WERI-Rb-1 (cell line): ENCODE data around the gene PKIB.

ENCODE experiments used
- DNase-seq: peaks from one replicate; pipeline ENCODE4 v3.0.0-alpha.2; 2020
- H3K27ac ChIP-seq: fragments of 250-450 bp; sonication (Bioruptor Pico); 2 replicates; pipeline ENCODE4 v1.5.1; 2020; ENCODE audit warnings: mild to moderate bottlenecking, moderate library complexity
- H3K27me3 ChIP-seq: fragments of 250-450 bp; sonication (Bioruptor Pico); 2 replicates; pipeline ENCODE4 v1.5.1; 2021; ENCODE audit warnings: mild to moderate bottlenecking, low read depth, moderate library complexity; ENCODE audit not compliant: insufficient read depth, severe bottlenecking
- H3K36me3 ChIP-seq: fragments of 250-450 bp; sonication (Bioruptor Pico); 2 replicates; pipeline ENCODE4 v1.5.1; 2020; ENCODE audit warnings: mild to moderate bottlenecking, moderate library complexity
- H3K4me3 ChIP-seq: 2 replicates; pipeline ENCODE4 v1.5.1; 2011; ENCODE audit warnings: low read depth, mild to moderate bottlenecking, control low read depth, low read length
- H3K9me3 ChIP-seq: fragments of 250-450 bp; sonication (Bioruptor Pico); 2 replicates; pipeline ENCODE4 v1.5.1; 2021; ENCODE audit warnings: mild to moderate bottlenecking, moderate library complexity; ENCODE audit not compliant: severe bottlenecking
- TF ChIP-seq, protein P1 (sequence below): IDR thresholded peaks from 2 replicates; pipeline ENCODE4 v1.5.1; 2011; ENCODE audit warnings: low read depth, mild to moderate bottlenecking, control low read depth, inconsistent platforms, low read length

PKIB gene

DNA sequence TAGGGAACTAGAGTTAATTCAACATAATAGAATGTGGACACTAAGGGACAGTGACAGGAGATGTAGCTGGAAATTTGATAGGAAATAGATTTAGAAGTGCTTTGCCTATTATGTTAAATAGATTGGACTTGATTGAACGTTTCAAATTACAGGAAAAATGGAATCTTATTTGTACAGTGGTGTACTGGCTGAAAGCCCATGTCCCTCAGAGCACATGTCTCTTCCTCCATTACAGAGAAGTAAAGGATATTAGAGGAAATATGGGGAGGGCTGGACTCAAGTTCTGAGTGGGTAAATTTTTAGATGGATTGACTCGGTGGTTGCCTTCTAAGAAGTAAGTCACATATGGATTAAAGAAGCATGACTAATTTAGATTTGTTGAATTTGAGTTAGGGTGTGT is 11.4 kb downstream of the PKIB start:
- H3K27me3 ChIP-seq: no peaks in the 10 kb centered on the region
- no peaks in the 10 kb centered on the region; the same call in 1 of the 2 replicates for H3K36me3 ChIP-seq
- DNase-seq: no peak
- TF ChIP-seq, protein P1, sequence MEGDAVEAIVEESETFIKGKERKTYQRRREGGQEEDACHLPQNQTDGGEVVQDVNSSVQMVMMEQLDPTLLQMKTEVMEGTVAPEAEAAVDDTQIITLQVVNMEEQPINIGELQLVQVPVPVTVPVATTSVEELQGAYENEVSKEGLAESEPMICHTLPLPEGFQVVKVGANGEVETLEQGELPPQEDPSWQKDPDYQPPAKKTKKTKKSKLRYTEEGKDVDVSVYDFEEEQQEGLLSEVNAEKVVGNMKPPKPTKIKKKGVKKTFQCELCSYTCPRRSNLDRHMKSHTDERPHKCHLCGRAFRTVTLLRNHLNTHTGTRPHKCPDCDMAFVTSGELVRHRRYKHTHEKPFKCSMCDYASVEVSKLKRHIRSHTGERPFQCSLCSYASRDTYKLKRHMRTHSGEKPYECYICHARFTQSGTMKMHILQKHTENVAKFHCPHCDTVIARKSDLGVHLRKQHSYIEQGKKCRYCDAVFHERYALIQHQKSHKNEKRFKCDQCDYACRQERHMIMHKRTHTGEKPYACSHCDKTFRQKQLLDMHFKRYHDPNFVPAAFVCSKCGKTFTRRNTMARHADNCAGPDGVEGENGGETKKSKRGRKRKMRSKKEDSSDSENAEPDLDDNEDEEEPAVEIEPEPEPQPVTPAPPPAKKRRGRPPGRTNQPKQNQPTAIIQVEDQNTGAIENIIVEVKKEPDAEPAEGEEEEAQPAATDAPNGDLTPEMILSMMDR: no peak
- H3K9me3 ChIP-seq: no peaks in the 10 kb centered on the region
- no peak overlapping the region for H3K4me3 ChIP-seq
- no peak overlapping the region; the same call in 1 of the 2 replicates for H3K27ac ChIP-seq

DNA sequence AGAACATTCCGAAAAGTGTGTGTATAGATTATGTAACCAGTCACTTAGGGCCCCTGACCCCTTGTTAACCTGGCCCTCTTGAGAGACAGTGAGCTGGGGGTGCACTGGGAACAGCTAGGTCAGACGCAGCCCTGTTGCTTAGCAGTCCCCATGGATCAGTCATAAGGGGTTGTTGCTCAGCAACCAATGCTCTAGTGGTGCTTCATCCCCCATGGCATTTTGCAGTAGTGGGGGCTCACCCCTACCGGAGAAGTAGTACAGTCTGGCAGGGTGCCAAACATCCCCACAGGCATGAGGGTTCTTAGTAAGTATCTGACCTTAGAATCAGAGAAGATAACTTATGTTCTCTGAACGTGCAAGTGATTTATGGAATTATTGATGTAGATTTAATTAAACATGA is 12.3 kb downstream of the PKIB start:
- H3K4me3 ChIP-seq: no peak overlapping the region
- no peak overlapping the region for H3K27ac ChIP-seq
- DNase-seq: no peak
- no peaks in the 10 kb centered on the region; the same call in 1 of the 2 replicates for H3K36me3 ChIP-seq
- H3K9me3 ChIP-seq: no peaks in the 10 kb centered on the region
- no peaks in the 10 kb centered on the region for H3K27me3 ChIP-seq
- TF ChIP-seq, protein P1: no peak

DNA sequence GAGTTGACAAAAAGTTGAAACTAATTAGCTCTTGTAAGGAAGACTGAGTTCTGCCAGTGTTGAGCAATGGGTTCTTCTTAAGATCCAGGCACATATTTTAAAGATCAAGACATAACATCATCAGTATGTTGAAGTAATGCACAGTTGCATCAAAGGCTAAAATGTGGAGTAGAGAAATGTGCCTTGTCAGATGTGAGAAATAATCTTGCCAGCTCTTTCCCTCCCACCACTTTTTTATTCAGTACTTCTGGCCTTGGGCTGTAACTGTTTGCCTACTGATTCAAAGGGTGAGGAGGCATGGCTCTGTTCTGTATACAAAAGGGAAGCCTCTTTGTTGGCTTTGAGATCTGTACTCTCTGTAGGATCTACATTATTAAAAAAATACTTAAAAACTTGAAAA is 13.1 kb downstream of the PKIB start:
- Histone ChIP-seq H3K9me3 (no peaks in the 10 kb centered on the region), H3K36me3 (no peaks in the 10 kb centered on the region; the same call in 1 of the 2 replicates), H3K27ac (no peak overlapping the region), H3K27me3 (no peaks in the 10 kb centered on the region), H3K4me3 (no peak overlapping the region)
- TF ChIP-seq, protein P1: no peak
- no peak for DNase-seq

DNA sequence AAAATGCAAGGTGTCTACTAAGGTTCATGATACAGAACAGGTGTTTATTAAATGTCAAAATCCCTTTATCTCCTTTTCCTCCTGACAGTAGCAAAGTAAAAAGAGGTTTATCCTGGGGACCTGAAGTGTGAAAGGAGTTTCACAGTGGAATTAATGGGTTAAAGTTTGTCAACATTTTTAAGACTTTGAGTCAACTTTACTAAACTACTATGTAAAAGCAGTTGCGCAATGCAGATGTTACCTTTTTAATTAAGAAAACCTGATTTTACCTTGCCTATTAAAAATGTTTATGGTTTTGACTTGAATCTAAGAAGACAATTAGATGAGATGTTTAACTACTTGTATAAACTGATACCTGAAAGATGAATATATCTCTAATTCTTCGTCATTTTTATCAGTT is 14.6 kb downstream of the PKIB start:
- Histone ChIP-seq H3K36me3 (no peaks in the 10 kb centered on the region; the same call in 1 of the 2 replicates), H3K9me3 (no peaks in the 10 kb centered on the region), H3K4me3 (no peak overlapping the region), H3K27ac (no peak overlapping the region), H3K27me3 (no peaks in the 10 kb centered on the region)
- no peak for DNase-seq
- TF ChIP-seq, protein P1: no peak

DNA sequence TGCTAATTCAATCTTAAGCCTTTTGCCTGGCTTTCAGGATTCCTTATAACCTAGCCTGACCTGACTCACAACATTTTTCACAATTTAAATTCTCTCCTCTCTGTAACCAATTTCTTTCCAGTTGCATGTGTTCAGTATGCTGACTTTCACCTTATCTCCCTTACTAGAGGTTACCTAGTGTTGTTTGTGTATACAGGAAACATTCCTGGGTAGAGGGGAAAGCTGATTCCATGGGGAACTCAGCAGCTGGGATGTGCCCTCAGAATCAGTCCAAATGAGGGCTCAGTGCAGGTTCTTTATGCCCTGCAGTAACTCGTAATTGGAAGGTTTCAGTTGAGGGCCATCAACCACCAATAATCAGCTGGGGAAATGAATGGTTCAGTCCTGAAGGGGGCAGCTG is 18.5 kb downstream of the PKIB start:
- peaks cover 4% of the 10 kb centered on the region for H3K36me3 ChIP-seq
- H3K27ac ChIP-seq: no peak overlapping the region
- no peak for DNase-seq
- H3K4me3 ChIP-seq: no peak overlapping the region
- H3K9me3 ChIP-seq: no peaks in the 10 kb centered on the region
- TF ChIP-seq, protein P1: no peak
- no peaks in the 10 kb centered on the region for H3K27me3 ChIP-seq

DNA sequence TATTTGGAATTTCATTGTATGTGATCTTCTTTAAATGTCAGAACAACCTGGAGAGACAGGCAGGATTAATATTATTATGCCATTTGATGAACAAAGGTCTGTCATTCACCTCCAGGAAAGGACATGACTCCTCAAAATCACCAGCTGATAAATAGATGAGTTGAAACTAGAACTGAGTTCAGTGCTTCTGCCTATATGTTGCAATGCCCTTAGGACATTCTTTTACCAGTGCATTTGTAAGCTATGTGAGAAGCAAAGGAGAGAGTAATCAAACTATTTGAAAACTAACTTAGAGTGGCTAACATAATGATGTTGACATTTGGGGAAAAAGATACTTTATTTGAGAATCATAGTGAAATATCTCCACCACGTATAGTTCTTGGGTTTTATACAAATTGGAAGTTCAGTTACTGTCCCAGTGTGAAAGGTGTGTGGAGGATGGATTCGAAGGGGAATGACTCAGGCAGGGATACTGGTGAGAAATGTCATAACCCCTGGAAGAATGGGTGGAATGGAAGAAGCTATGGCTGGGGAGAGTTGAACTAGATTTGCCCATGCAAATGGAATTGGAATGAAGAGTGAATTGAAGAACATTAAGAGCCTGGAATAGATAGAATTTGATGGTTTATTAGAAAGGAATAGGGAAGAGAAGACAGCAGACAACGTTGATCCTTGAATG is 21.5 kb downstream of the PKIB start:
- Histone ChIP-seq H3K4me3 (no peak overlapping the region), H3K9me3 (no peaks in the 10 kb centered on the region), H3K27me3 (no peaks in the 10 kb centered on the region), H3K27ac (no peak overlapping the region), H3K36me3 (peaks cover 11% of the 10 kb centered on the region)
- TF ChIP-seq, protein P1: no peak
- no peak for DNase-seq
